ENCODE data around the gene FAM135A.

DNA sequence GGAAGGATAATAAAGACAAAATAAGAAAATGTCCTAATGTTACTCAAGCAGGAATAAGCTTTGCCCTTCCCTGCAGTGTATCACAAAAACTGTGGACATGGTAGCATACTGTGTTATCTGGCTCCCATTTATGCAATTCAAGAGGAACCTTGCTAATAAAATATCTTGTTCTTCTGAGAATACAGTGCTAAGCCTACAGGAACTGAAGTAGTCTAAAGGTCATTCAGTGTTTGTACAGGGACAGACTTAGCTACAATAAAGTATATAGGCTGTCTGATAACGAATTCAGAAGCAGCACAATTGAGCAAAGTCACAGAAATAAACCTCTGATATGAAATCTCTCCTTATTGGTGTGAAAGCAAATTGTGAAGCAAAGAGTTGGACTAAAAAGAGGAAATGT, 93.9 kb downstream of the FAM135A start:
- no peak for TF ChIP-seq MAX (IDR thresholded peaks at IDR 0.05; ENCODE audit: low read depth, low read length)
- no peak for TF ChIP-seq CTCF (IDR thresholded peaks at IDR 0.05; ENCODE audit: low read depth, low read length)

All from NB4 (cell line).